H1 (cell line): Measurements from ENCODE around the gene AMBP. TPM values are rescaled to one million over a fixed set of nuclear protein-coding genes. Genes with fewer than 3 reads are reported as not detected.

Experiments used
- CTCF ChIA-PET: fragments of 300-600 bp; sonication (Branson Sonifier 250); formaldehyde crosslinking; loops from one replicate; lab custom pipeline; 2021; ENCODE audit not compliant: partially characterized antibody; lab: Charles Lee
- POLR2A ChIA-PET: fragments of 300-600 bp; sonication (Branson Sonifier 250); formaldehyde crosslinking; loops from one replicate; lab custom pipeline; 2021; ENCODE audit warnings: inconsistent platforms; ENCODE audit not compliant: partially characterized antibody; lab: Charles Lee
- DNase-seq, 2 experiments: peaks; one replicate each; pipeline versions ENCODE4 v3.0.0 to v3.0.0-alpha.2; 2010 to 2022; ENCODE audit warnings: low spot score in 2 of 2, low read depth in 1 of 2, mixed read lengths in 1 of 2
- FAIRE-seq: peaks from 2 replicates; lab custom pipeline; 2011; peaks lifted over from hg19 to GRCh38; lab: Jason Lieb, UNC
- H2AFZ ChIP-seq: 2 replicates; pipeline ENCODE4 v1.8.1; 2012; ENCODE audit warnings: low read length, inconsistent platforms
- H2AK5ac ChIP-seq: 2 replicates; pipeline ENCODE4 v1.6.1; 2013; ENCODE audit warnings: low read depth, low read length
- H2BK120ac ChIP-seq: replicated peaks from 2 replicates; pipeline ENCODE3; 2013; ENCODE audit warnings: low read depth, low read length, inconsistent platforms
- H2BK12ac ChIP-seq: 2 replicates; pipeline ENCODE4 v1.6.1; 2013; ENCODE audit warnings: low read depth, low read length
- H2BK15ac ChIP-seq: 2 replicates; pipeline ENCODE4 v1.6.1; 2013; ENCODE audit warnings: low read length
- H2BK20ac ChIP-seq: 2 replicates; pipeline ENCODE4 v1.6.1; 2013; ENCODE audit warnings: low read length
- H2BK5ac ChIP-seq: 2 replicates; pipeline ENCODE4 v1.6.1; 2013; ENCODE audit warnings: low read depth, low read length
- H3K14ac ChIP-seq: 2 replicates; pipeline ENCODE4 v1.6.1; 2013; ENCODE audit warnings: inconsistent platforms; ENCODE audit not compliant: insufficient read length
- H3K18ac ChIP-seq: 2 replicates; pipeline ENCODE4 v1.6.1; 2013; ENCODE audit warnings: low read length; ENCODE audit errors: extremely low read depth
- H3K23ac ChIP-seq: 2 replicates; pipeline ENCODE4 v1.6.1; 2013; ENCODE audit warnings: inconsistent platforms; ENCODE audit not compliant: insufficient read length
- H3K23me2 ChIP-seq: 2 replicates; pipeline ENCODE4 v1.6.1; 2013; ENCODE audit warnings: low read depth, low read length
- H3K27ac ChIP-seq: 2 replicates; pipeline ENCODE4 v1.6.1; 2011; ENCODE audit warnings: low read depth, low read length, inconsistent platforms
- H3K27me3 ChIP-seq, 4 experiments: replicated peaks in 1 of 4; 1 replicate in 1 of 4; 2 replicates in 3 of 4; pipeline versions ENCODE4 v1.6.1 to v1.8.1; 2011 to 2013; ENCODE audit warnings: low read length in 3 of 4, mild to moderate bottlenecking in 3 of 4, inconsistent platforms in 2 of 4, mixed read lengths in 2 of 4, moderate library complexity in 1 of 4; ENCODE audit not compliant: control insufficient read depth in 3 of 4, insufficient read depth in 3 of 4; ENCODE audit errors: extremely low read depth in 1 of 4
- H3K36me3 ChIP-seq, 4 experiments: 2 replicates each; pipeline versions ENCODE4 v1.6.1 to v1.8.1; 2011 to 2013; ENCODE audit warnings: mild to moderate bottlenecking in 4 of 4, low read length in 3 of 4, moderate library complexity in 2 of 4, control low read depth in 1 of 4, inconsistent platforms in 1 of 4; ENCODE audit not compliant: insufficient read depth in 4 of 4, control insufficient read depth in 2 of 4
- H3K4ac ChIP-seq: replicated peaks from 2 replicates; pipeline ENCODE3; 2013; ENCODE audit warnings: low read length, low read depth, mixed read lengths, inconsistent platforms; ENCODE audit not compliant: insufficient read length
- H3K4me1 ChIP-seq, 4 experiments: replicated peaks in 1 of 4; 1 replicate in 1 of 4; 2 replicates in 3 of 4; pipeline versions ENCODE4 v1.6.1 to v1.8.1; 2011 to 2013; ENCODE audit warnings: low read length in 3 of 4, inconsistent platforms in 2 of 4, mixed read lengths in 1 of 4; ENCODE audit not compliant: insufficient read depth in 4 of 4, control insufficient read depth in 3 of 4
- H3K4me2 ChIP-seq, 2 experiments: 2 replicates each; pipeline versions ENCODE4 v1.6.1 to v1.8.1; 2011 to 2013; ENCODE audit warnings: low read depth in 2 of 2, low read length in 2 of 2, control low read depth in 1 of 2, inconsistent platforms in 1 of 2, mild to moderate bottlenecking in 1 of 2; ENCODE audit not compliant: insufficient read depth in 1 of 2
- H3K4me3 ChIP-seq, 4 experiments: fragments of 200-600, 300-600 bp in 1 of 4; sonication (generic), shearing (Covaris generic), sonication (Bioruptor Twin) in 1 of 4; 2 replicates each; pipeline versions ENCODE4 v1.5.1 to v1.8.1; 2011 to 2016; ENCODE audit warnings: low read length in 4 of 4, low read depth in 3 of 4, control low read depth in 2 of 4, inconsistent platforms in 2 of 4, mild to moderate bottlenecking in 2 of 4, mixed read lengths in 1 of 4, moderate library complexity in 1 of 4; ENCODE audit not compliant: insufficient read depth in 2 of 4; ENCODE audit errors: extremely low read depth in 1 of 4
- H3K56ac ChIP-seq: replicated peaks from 2 replicates; pipeline ENCODE3; 2013; ENCODE audit warnings: low read depth, mild to moderate bottlenecking, mixed read lengths, low read length, inconsistent platforms; ENCODE audit not compliant: insufficient read length
- H3K79me1 ChIP-seq: 2 replicates; pipeline ENCODE4 v1.6.1; 2013; ENCODE audit warnings: low read depth, low read length, control low read depth
- H3K79me2 ChIP-seq, 2 experiments: 2 replicates each; pipeline versions ENCODE4 v1.6.1 to v1.8.1; 2012 to 2013; ENCODE audit warnings: low read length in 2 of 2, mild to moderate bottlenecking in 2 of 2, inconsistent platforms in 1 of 2; ENCODE audit not compliant: insufficient read depth in 2 of 2, control insufficient read depth in 1 of 2
- H3K9ac ChIP-seq, 4 experiments: replicated peaks in 1 of 4; 1 replicate in 1 of 4; 2 replicates in 3 of 4; pipeline versions ENCODE4 v1.6.1 to v1.8.1; 2011 to 2013; ENCODE audit warnings: low read depth in 3 of 4, low read length in 3 of 4, control low read depth in 2 of 4, mild to moderate bottlenecking in 2 of 4, moderate library complexity in 2 of 4, inconsistent platforms in 1 of 4; ENCODE audit errors: extremely low read depth in 1 of 4
- H3K9me3 ChIP-seq, 2 experiments: 2 replicates each; pipeline versions ENCODE4 v1.6.1 to v1.8.1; 2012 to 2013; ENCODE audit warnings: mild to moderate bottlenecking in 2 of 2, moderate library complexity in 2 of 2, control low read depth in 1 of 2, inconsistent platforms in 1 of 2, low read depth in 1 of 2, low read length in 1 of 2, mixed read lengths in 1 of 2; ENCODE audit not compliant: insufficient read depth in 2 of 2
- H4K20me1 ChIP-seq, 2 experiments: replicated peaks in 1 of 2; 2 replicates each; pipeline versions ENCODE3 to v1.8.1; 2011 to 2013; ENCODE audit warnings: inconsistent platforms in 2 of 2, low read length in 2 of 2, mild to moderate bottlenecking in 1 of 2; ENCODE audit not compliant: insufficient read depth in 2 of 2, control insufficient read depth in 1 of 2
- H4K5ac ChIP-seq: 2 replicates; pipeline ENCODE4 v1.6.1; 2013; ENCODE audit warnings: low read length, low read depth, mixed read lengths, inconsistent platforms; ENCODE audit not compliant: insufficient read length
- H4K8ac ChIP-seq: 2 replicates; pipeline ENCODE4 v1.8.0; 2013; ENCODE audit warnings: mild to moderate bottlenecking, moderate library complexity, low read length, inconsistent platforms; ENCODE audit not compliant: insufficient read depth; ENCODE audit errors: extremely low read depth
- H4K91ac ChIP-seq: replicated peaks from 2 replicates; pipeline ENCODE3; 2013; ENCODE audit warnings: low read length, mixed read lengths, inconsistent platforms; ENCODE audit not compliant: insufficient read length
- ATF2 ChIP-seq: IDR thresholded peaks from 2 replicates; pipeline ENCODE4 v1.6.1; 2012; ENCODE audit warnings: low read length, inconsistent platforms
- EZH2 ChIP-seq: fragments of 200-600 bp; sonication (generic); IDR thresholded peaks from 2 replicates; pipeline ENCODE4 v1.7.1; 2012; ENCODE audit warnings: low read depth, mild to moderate bottlenecking, moderate library complexity, low read length, inconsistent platforms; ENCODE audit not compliant: severe bottlenecking
- GABPA ChIP-seq: IDR thresholded peaks from 2 replicates; pipeline ENCODE4 v1.6.1; 2011; ENCODE audit warnings: mild to moderate bottlenecking, low read length, moderate library complexity, borderline replicate concordance; ENCODE audit not compliant: insufficient read depth
- KDM1A ChIP-seq: fragments of 200-600, 300-600 bp; sonication (generic); IDR thresholded peaks from 2 replicates; pipeline ENCODE4 v1.7.1; 2016; ENCODE audit warnings: mild to moderate bottlenecking, low read length, borderline replicate concordance
- MAFK ChIP-seq: IDR thresholded peaks from 2 replicates; pipeline ENCODE4 v1.6.1; 2012; ENCODE audit warnings: low read depth, mild to moderate bottlenecking, improper control_type of control experiment, low read length
- POLR2AphosphoS5 ChIP-seq: IDR thresholded peaks from 2 replicates; pipeline ENCODE4 v1.6.1; 2011; ENCODE audit warnings: low read depth, low read length
- POU5F1 ChIP-seq: IDR thresholded peaks from 2 replicates; pipeline ENCODE4 v1.6.1; 2011; ENCODE audit warnings: low read depth, mild to moderate bottlenecking, low read length, moderate library complexity
- SP1 ChIP-seq: IDR thresholded peaks from 2 replicates; pipeline ENCODE4 v1.6.1; 2011; ENCODE audit warnings: low read depth, low read length
- SRF ChIP-seq: IDR thresholded peaks from 2 replicates; pipeline ENCODE4 v1.6.1; 2011; ENCODE audit warnings: mild to moderate bottlenecking, low read depth, low read length, moderate library complexity
- SUZ12 ChIP-seq: fragments of 200-600 bp; sonication (generic); IDR thresholded peaks from 2 replicates; pipeline ENCODE4 v1.6.1; 2012; ENCODE audit warnings: mild to moderate bottlenecking, inconsistent platforms, low read length, moderate library complexity, mixed read lengths
- USF2 ChIP-seq: IDR thresholded peaks from 2 replicates; pipeline ENCODE4 v1.6.1; 2011; ENCODE audit warnings: low read length, improper control_type of control experiment
- WGBS, 2 experiments: shearing (Covaris generic) in 1 of 2; methylation state at CpG; one replicate each; pipeline versions ENCODE4 v1.1.6 to v1.1.7; 2013 to 2015; ENCODE audit warnings: low lambda C conversion rate in 2 of 2, mixed read lengths in 2 of 2, inconsistent platforms in 1 of 2, low coverage in 1 of 2, missing lambda C conversion rate in 1 of 2; ENCODE audit not compliant: insufficient replicate concordance in 2 of 2, insufficient coverage in 1 of 2, insufficient read length in 1 of 2; ENCODE audit errors: extremely low coverage in 1 of 2, missing lambda C conversion rate in 1 of 2; 5-methylcytosine and 5-hydroxymethylcytosine counted together
- polyA plus RNA-seq, 7 experiments: library from polyadenylated mRNA; depleted of rRNA in 3 of 7; stranded (reverse) in 5 of 7; unstranded in 2 of 7; fragments of >200 nt in 5 of 7; fragments of 200-250 nt in 2 of 7; gene quantifications; 1 replicate in 5 of 7; 2 replicates in 1 of 7; 4 replicates in 1 of 7; pipeline versions ENCODE4 v1.2.1 to v1.2.3, GENCODE V29; 2011 to 2013; ENCODE audit warnings: missing spikeins in 2 of 7, mixed read lengths in 2 of 7
- total RNA-seq: library from RNA; stranded (reverse); fragmentation: NEBNext Ultra II Directional; extraction: Animal tissue kit (Norgen Biotek cat#: 25700); gene quantifications from 2 replicates; pipeline ENCODE4 v1.2.1, GENCODE V29; 2021

Gene AMBP
- total and polyA plus RNA-seq, 2 of the 8 experiments (the other 6 are each of a cell fraction or from before 2014, with no cell fraction given): 3.0 to 4.0 TPM

- Histone ChIP-seq H3K9me3 (peaks cover 0 to 3% of the 10 kb centered on the region in 2 experiments; a peak in 1 of 4 replicates), H3K27ac (no peak overlapping the region), H4K5ac (no peak overlapping the region), H3K4me3 (no peak overlapping the region), H2AK5ac (no peak overlapping the region), H3K23me2 (no peaks in the 10 kb centered on the region), H2BK12ac (no peak overlapping the region), H3K4me2 (no peak overlapping the region), H3K36me3 (peaks cover 0 to 14% (median 1%) of the 10 kb centered on the region in 4 experiments; a peak in 3 of 8 replicates), H2BK120ac (no peak overlapping the region), H3K4me1 (no peaks in the 10 kb centered on the region), H2BK15ac (no peak overlapping the region), H3K27me3 (no peaks in the 10 kb centered on the region), H3K23ac (no peak overlapping the region), H2BK20ac (no peak overlapping the region), H4K91ac (no peak overlapping the region), H2AFZ (no peak overlapping the region), H2BK5ac (no peak overlapping the region), H3K9ac (no peak overlapping the region), H4K8ac (no peak overlapping the region; the same call in 1 of the 2 replicates), H3K14ac (no peak overlapping the region), H4K20me1 (peaks cover 0 to 2% of the 10 kb centered on the region in 2 experiments), H3K18ac (no peak overlapping the region), H3K56ac (no peak overlapping the region), H3K79me2 (no peaks in the 10 kb centered on the region), H3K79me1 (peaks cover 2% of the 10 kb centered on the region; the same call in 1 of the 2 replicates), H3K4ac (no peak overlapping the region)
- ChIA-PET POLR2A (no interaction called here), CTCF (no interaction called here)
- no peak for DNase-seq
- no peak for FAIRE-seq
- WGBS, 2 experiments: 97% methylated on average over 4 of the region's 4 CpGs; no CpG with 5 or more reads in 1 of the 2 experiments
- TF ChIP-seq MAFK (no peak), ATF2 (no peak), POLR2AphosphoS5 (no peak), SUZ12 (no peak), KDM1A (no peak), USF2 (no peak), POU5F1 (no peak), GABPA (no peak), EZH2 (no peak), SP1 (no peak), SRF (no peak)
Measured at GRCh38 chr9:114027863-114028465, 50.1 kb downstream of the AMBP start.
